PC-9 (cell line): ENCODE results near the gene NAA40.

Experiments used
- EZH2 ChIP-seq: fragments of 200-600 bp; sonication (generic); IDR thresholded peaks from 2 replicates; pipeline ENCODE4 v1.8.0; 2017; ENCODE audit warnings: antibody characterized with exemption, low read depth
- TF ChIP-seq, protein P1 (sequence below): fragments of 200-600 bp; sonication (generic); conservative IDR thresholded peaks from 2 replicates; pipeline ENCODE4 v1.6.1; 2017; ENCODE audit warnings: mixed run types, antibody characterized with exemption, mild to moderate bottlenecking, moderate library complexity

DNA sequence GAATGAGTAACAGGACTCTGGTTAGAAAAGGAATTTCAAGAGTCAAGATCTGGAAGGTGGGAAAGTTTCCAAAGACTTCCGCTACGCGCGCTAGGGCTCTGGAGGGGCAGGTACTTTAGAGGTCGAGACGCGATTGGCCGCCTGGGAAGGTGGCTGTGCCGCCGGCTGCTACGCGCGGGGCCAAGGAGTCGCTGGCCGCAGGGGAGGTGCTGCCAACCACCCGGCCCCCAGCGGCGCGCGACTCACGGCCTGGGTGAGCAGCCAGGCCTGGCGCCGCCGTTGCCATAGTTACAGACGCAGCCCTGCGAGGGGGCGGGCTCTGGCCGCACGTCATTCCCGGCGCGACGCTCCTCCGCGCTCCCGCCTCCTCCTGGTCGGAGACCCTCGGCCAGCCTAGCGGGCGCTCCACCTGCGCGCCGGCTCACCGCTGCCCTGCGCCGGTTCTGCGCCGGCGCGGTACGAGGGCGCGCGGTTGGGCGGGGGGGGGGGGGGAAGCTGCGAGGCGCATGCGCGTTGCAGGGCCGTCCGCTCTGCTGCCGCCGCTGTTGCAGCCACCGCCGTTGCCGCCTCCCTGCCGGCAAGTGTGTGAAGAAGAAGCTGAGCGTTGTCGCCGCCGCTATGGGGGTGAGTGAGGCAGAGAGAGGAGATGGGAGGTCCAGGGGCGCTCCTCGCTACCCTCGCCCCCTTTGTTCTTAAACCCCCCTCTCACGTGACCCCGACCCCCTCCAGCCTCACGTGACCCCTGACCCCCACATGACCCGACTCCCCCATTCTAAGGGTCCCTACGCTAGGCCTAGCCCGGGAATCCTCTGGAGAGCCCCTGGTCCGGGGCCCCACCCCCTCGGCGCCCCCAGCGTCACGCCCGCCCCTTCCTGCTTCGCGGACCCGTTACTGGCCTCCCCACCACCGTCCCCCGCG lies at the start of gene NAA40:
- no peak for TF ChIP-seq EZH2
- TF ChIP-seq, protein P1, sequence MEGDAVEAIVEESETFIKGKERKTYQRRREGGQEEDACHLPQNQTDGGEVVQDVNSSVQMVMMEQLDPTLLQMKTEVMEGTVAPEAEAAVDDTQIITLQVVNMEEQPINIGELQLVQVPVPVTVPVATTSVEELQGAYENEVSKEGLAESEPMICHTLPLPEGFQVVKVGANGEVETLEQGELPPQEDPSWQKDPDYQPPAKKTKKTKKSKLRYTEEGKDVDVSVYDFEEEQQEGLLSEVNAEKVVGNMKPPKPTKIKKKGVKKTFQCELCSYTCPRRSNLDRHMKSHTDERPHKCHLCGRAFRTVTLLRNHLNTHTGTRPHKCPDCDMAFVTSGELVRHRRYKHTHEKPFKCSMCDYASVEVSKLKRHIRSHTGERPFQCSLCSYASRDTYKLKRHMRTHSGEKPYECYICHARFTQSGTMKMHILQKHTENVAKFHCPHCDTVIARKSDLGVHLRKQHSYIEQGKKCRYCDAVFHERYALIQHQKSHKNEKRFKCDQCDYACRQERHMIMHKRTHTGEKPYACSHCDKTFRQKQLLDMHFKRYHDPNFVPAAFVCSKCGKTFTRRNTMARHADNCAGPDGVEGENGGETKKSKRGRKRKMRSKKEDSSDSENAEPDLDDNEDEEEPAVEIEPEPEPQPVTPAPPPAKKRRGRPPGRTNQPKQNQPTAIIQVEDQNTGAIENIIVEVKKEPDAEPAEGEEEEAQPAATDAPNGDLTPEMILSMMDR: no peak
